SK-N-SH (cell line): ENCODE data around the gene RRAGC.

Experiments used
- GATA2 ChIP-seq: sonication (generic); formaldehyde crosslinking; IDR thresholded peaks from 2 replicates; pipeline ENCODE4 v1.5.0; 2020; ENCODE audit warnings: mild to moderate bottlenecking, missing genetic modification reagents
- TF ChIP-seq, protein P1 (sequence below): fragments of 200-600 bp; sonication (generic); IDR thresholded peaks from 2 replicates; pipeline ENCODE4 v1.6.1; 2017; ENCODE audit warnings: antibody characterized with exemption, mild to moderate bottlenecking, moderate library complexity

DNA sequence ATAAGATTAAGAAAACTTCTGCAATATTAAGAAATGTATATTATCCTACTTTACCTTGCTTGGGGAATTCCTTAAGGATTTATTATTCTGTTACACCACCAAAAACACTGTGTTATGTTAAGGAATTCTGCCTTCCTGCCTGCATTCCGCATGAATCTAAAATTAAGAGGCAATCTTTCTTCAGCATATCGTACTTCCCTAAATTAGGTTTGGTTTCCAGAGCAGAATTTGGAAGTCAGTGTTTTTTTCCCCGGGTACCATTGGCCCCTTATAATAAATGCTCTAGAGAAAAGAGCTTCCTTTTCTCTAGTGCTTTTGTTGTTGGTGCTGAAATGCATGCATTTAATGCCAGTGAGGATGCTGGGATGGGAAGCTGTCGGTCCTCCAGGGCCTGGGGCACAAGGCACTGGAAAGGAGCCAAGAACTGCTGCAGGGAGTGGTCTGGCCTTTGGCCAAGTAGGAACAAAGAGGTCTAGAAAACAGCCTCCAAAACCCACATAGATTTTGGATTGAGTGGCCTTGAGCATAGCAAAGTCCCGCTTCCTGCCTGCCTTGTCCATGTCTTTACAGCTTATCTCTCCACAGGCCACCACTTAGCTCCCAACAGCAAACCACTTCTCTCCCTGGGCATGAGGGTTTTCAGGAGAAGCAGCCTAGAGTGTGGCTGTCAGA is 69.9 kb downstream of the RRAGC start:
- TF ChIP-seq, protein P1, sequence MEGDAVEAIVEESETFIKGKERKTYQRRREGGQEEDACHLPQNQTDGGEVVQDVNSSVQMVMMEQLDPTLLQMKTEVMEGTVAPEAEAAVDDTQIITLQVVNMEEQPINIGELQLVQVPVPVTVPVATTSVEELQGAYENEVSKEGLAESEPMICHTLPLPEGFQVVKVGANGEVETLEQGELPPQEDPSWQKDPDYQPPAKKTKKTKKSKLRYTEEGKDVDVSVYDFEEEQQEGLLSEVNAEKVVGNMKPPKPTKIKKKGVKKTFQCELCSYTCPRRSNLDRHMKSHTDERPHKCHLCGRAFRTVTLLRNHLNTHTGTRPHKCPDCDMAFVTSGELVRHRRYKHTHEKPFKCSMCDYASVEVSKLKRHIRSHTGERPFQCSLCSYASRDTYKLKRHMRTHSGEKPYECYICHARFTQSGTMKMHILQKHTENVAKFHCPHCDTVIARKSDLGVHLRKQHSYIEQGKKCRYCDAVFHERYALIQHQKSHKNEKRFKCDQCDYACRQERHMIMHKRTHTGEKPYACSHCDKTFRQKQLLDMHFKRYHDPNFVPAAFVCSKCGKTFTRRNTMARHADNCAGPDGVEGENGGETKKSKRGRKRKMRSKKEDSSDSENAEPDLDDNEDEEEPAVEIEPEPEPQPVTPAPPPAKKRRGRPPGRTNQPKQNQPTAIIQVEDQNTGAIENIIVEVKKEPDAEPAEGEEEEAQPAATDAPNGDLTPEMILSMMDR, result no peak
- TF ChIP-seq GATA2, result no peak
